Vagina (tissue), 2 donors: ENCODE data around the gene INSR. TPM values are rescaled to one million over a fixed set of nuclear protein-coding genes. Genes with fewer than 3 reads are reported as not detected.

Experiments
- DNase-seq, 2 donors: peaks; one replicate each; pipeline ENCODE4 v3.0.0-alpha.2; 2017; ENCODE audit errors: extremely low spot score in 2 of 2
- H3K27ac ChIP-seq: fragments of 200-600 bp; sonication (generic); one replicate; pipeline ENCODE4 v1.5.1; 2019
- H3K27me3 ChIP-seq: fragments of 200-600 bp; sonication (generic); one replicate; pipeline ENCODE4 v1.5.1; 2019
- H3K36me3 ChIP-seq, 2 donors: fragments of 200-600 bp; sonication (generic); one replicate each; pipeline ENCODE4 v1.5.1; 2017 to 2019
- H3K4me1 ChIP-seq: fragments of 200-600 bp; sonication (generic); one replicate; pipeline ENCODE4 v1.5.1; 2019
- H3K4me3 ChIP-seq, 2 donors: fragments of 200-600 bp; sonication (generic); 1 replicate in 1 of 2; 2 replicates in 1 of 2; pipeline ENCODE4 v1.5.1; 2016 to 2019
- H3K9me3 ChIP-seq: fragments of 200-600 bp; sonication (generic); one replicate; pipeline ENCODE4 v1.5.1; 2019
- POLR2A ChIP-seq, 2 donors: fragments of 450-650 bp; IDR thresholded peaks; one replicate each; pipeline ENCODE4 v1.6.1; 2017; ENCODE audit warnings: antibody characterized with exemption in 2 of 2, mild to moderate bottlenecking in 2 of 2, moderate library complexity in 2 of 2
- POLR2AphosphoS5 ChIP-seq, 2 donors: sonication (generic); formaldehyde crosslinking; IDR thresholded peaks; one replicate each; pipeline ENCODE4 v1.9.0; 2017; ENCODE audit warnings: antibody characterized with exemption in 2 of 2, mild to moderate bottlenecking in 2 of 2, low read depth in 1 of 2; ENCODE audit not compliant: insufficient read depth in 1 of 2
- intact Hi-C: fragments of 100-400 bp; cut with DNase I; formaldehyde crosslinking; loops from one replicate; pipeline ENCODE4 v1.15.1; 2023
- total RNA-seq: library from RNA; depleted of rRNA; stranded (reverse); fragments of >200 nt; gene quantifications from one replicate; pipeline ENCODE4 v1.2.3, GENCODE V29; 2016
- TF ChIP-seq, protein P1 (sequence below), 3 experiments: fragments of 450-650 bp in 2 of 3; fragments of 200-600 bp in 1 of 3; sonication (generic) in 1 of 3; IDR thresholded peaks; one replicate each; pipeline ENCODE4 v1.5.1; 2017 to 2019; ENCODE audit warnings: antibody characterized with exemption in 3 of 3, mild to moderate bottlenecking in 2 of 3, moderate library complexity in 2 of 3

The INSR gene
- total RNA-seq, 1 donor from 2014 or later = 86.7 TPM

DNA sequence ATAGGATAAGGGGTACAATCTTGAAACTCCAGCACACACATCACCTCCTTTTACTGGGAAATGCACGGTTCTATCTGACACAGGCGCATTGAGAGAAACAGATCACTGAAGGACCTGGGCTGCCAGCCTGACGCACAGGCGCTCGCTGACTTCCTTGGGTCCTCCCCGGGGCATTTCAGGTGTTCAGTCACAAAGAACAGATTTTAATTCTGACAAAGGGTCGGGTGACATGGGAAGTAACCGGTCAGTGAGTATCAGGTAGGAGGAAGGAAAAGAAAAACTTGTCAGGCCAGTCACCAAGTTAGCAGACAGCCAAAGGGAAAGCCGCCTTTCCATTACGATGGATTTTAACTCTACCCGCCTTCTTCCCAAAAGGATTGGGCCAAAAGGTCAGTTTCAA lies 39.6 kb downstream of the INSR start:
- no peaks in the 10 kb centered on the region for H3K27me3 ChIP-seq
- H3K4me1 ChIP-seq = peaks cover 30% of the 10 kb centered on the region
- TF ChIP-seq, protein P1, sequence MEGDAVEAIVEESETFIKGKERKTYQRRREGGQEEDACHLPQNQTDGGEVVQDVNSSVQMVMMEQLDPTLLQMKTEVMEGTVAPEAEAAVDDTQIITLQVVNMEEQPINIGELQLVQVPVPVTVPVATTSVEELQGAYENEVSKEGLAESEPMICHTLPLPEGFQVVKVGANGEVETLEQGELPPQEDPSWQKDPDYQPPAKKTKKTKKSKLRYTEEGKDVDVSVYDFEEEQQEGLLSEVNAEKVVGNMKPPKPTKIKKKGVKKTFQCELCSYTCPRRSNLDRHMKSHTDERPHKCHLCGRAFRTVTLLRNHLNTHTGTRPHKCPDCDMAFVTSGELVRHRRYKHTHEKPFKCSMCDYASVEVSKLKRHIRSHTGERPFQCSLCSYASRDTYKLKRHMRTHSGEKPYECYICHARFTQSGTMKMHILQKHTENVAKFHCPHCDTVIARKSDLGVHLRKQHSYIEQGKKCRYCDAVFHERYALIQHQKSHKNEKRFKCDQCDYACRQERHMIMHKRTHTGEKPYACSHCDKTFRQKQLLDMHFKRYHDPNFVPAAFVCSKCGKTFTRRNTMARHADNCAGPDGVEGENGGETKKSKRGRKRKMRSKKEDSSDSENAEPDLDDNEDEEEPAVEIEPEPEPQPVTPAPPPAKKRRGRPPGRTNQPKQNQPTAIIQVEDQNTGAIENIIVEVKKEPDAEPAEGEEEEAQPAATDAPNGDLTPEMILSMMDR (IDR thresholded peaks at IDR 0.05) = no peak
- TF ChIP-seq POLR2A (IDR thresholded peaks at IDR 0.05) = no peak
- no peaks in the 10 kb centered on the region for H3K36me3 ChIP-seq
- no peak overlapping the region for H3K27ac ChIP-seq
- H3K9me3 ChIP-seq = no peaks in the 10 kb centered on the region
- intact Hi-C loops = loop anchor here (2.0 kb wide), 1 partner anchor 18 kb away; no protein-coding TSS in a partner anchor
- no peak for DNase-seq
- no peak overlapping the region for H3K4me3 ChIP-seq

DNA sequence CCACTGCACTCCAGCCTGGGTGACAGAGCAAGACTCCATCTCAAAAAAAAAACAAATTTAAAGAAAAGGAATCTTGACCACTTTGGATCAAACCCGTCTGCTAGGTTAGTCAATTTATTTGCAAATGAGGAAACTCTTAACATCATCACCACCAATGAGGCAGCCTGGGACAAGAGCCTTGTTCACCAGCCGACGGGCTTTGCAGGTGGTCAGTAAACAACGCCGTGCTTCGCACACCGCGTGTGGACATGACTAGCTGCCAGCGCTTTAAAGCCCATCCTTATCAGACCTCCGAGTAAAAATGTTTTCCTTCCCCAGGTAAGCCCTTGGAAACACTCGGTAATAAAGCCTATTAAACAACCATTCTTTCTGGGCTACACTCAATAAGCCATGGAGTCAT lies 41.9 kb downstream of the INSR start:
- TF ChIP-seq, protein P1 (IDR thresholded peaks at IDR 0.05) = no peak
- no peak for TF ChIP-seq POLR2AphosphoS5 (IDR thresholded peaks at IDR 0.05; ENCODE audit: insufficient read depth in 1 of 2, low read depth in 1 of 2)
- peaks cover 13% of the 10 kb centered on the region for H3K4me1 ChIP-seq
- no peaks in the 10 kb centered on the region for H3K27me3 ChIP-seq
- H3K9me3 ChIP-seq = no peaks in the 10 kb centered on the region
- DNase-seq = no peak
- no peak overlapping the region for H3K27ac ChIP-seq
- H3K36me3 ChIP-seq = no peaks in the 10 kb centered on the region
- intact Hi-C loops = no loop called here
- H3K4me3 ChIP-seq = no peak overlapping the region

DNA sequence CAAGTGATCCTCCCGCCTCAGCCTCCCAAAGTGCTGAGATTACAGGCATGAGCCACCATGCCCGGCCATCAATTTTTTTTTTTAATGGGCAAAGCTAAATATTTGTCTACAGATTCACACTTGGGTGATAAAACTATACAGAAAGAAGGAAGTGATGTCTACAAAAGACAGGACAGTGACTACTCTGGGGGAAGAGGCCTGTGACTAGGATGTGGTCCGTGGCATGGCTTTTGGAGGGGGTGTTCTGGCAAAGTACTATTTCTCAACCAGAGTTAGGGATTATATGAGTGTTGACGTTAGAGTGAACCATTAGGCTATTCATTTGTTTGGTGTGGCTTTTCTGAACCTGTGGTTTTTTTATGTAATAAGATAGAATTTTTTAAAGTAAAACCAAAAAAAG lies 42.7 kb downstream of the INSR start:
- Histone ChIP-seq H3K4me3 (no peak overlapping the region), H3K9me3 (no peaks in the 10 kb centered on the region), H3K36me3 (no peaks in the 10 kb centered on the region), H3K27me3 (no peaks in the 10 kb centered on the region), H3K27ac (no peak overlapping the region), H3K4me1 (peaks cover 6% of the 10 kb centered on the region)
- TF ChIP-seq POLR2AphosphoS5 (IDR thresholded peaks at IDR 0.05; ENCODE audit: insufficient read depth in 1 of 2, low read depth in 1 of 2) (no peak), POLR2A (IDR thresholded peaks at IDR 0.05) (no peak)
- TF ChIP-seq, protein P1 (IDR thresholded peaks at IDR 0.05) = no peak
- intact Hi-C loops = no loop called here
- DNase-seq = no peak

DNA sequence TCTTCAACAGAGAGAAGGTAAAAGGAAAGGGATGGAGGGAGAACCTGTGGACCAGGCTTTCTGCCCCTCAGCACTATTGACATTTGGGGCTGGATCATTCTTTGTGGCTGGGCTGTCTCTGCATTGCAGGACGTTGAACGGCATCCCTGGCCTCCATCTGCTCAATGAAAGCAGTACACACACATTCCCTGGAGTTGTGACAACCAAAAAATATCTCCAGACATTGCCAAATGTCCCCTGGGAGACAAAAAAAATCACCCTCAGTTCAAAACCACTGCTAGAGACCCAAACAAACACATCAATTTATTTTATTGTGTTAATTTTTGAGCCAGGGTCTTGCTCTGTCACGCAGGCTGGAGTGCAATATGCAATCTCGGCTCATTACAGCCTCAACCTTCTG lies 43.3 kb downstream of the INSR start:
- DNase-seq = no peak
- no peaks in the 10 kb centered on the region for H3K36me3 ChIP-seq
- intact Hi-C loops = no loop called here

DNA sequence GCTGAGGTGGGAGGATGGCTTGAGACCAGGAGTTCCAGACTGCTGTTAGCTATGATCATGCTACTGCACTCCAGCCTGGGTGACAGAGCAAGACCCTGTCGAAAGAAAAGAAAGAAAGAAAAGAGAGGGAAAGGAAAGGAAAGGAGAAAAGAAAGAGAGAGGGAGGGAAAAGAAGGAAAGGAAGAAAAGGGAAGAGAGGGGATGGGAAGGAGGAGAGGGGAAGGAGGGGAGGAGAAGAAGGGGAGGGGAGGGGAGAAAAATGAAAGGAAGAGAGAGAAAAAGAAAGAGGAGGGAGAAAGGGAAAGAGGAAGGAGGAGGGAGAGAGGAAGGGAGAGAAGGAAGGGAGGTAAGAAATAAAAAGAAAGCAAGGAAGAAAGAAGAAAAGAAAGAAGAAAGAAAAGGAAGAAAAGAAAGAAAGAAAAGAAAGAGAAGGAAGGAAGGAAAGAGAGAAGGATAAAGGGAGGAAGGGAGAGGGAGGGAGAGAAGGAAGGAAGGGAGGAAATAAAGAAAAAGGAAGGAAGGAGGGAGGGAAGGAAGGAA lies 44.1 kb downstream of the INSR start:
- H3K9me3 ChIP-seq = no peaks in the 10 kb centered on the region
- no peaks in the 10 kb centered on the region for H3K27me3 ChIP-seq
- intact Hi-C loops = no loop called here
- H3K4me1 ChIP-seq = peaks cover 6% of the 10 kb centered on the region
- H3K27ac ChIP-seq = peak overlapping the region; percentile 20
- TF ChIP-seq POLR2AphosphoS5 (IDR thresholded peaks at IDR 0.05; ENCODE audit: insufficient read depth in 1 of 2, low read depth in 1 of 2) (no peak), POLR2A (IDR thresholded peaks at IDR 0.05) (no peak)
- TF ChIP-seq, protein P1 (IDR thresholded peaks at IDR 0.05) = no peak
- no peaks in the 10 kb centered on the region for H3K36me3 ChIP-seq
- H3K4me3 ChIP-seq = no peak overlapping the region
- no peak for DNase-seq

More for the DNA sequence above, 43.3 kb downstream of the INSR start:
- no peak for TF ChIP-seq POLR2AphosphoS5 (IDR thresholded peaks at IDR 0.05; ENCODE audit: insufficient read depth in 1 of 2, low read depth in 1 of 2)
- TF ChIP-seq, protein P1 (IDR thresholded peaks at IDR 0.05) = no peak
- TF ChIP-seq POLR2A (IDR thresholded peaks at IDR 0.05) = no peak
- Histone ChIP-seq H3K27me3 (no peaks in the 10 kb centered on the region), H3K4me1 (peaks cover 6% of the 10 kb centered on the region), H3K27ac (peak overlapping the region; percentile 20), H3K4me3 (no peak overlapping the region), H3K9me3 (no peaks in the 10 kb centered on the region)
